HepG2 (cell line): Measurements from ENCODE around the gene SNAPC4. TPM values are rescaled to one million over a fixed set of nuclear protein-coding genes. Genes with fewer than 3 reads are reported as not detected.

ENCODE experiments used
- AKNA ChIP-seq: sonication (generic); formaldehyde crosslinking; IDR thresholded peaks from 2 replicates; pipeline ENCODE4 v1.4.0; 2020; ENCODE audit warnings: missing genetic modification reagents, borderline replicate concordance
- ETV5 ChIP-seq: IDR thresholded peaks from 2 replicates; pipeline ENCODE4 v1.6.1; 2018; ENCODE audit warnings: missing biosample characterization, missing genetic modification reagents, inconsistent platforms, borderline replicate concordance
- FOXP1 ChIP-seq, 2 experiments: fragments of 450-650 bp in 1 of 2; IDR thresholded peaks; 2 replicates each; pipeline ENCODE4 v1.6.1; 2017 to 2018; ENCODE audit warnings: antibody characterized with exemption in 1 of 2
- IKZF4 ChIP-seq: sonication (generic); formaldehyde crosslinking; IDR thresholded peaks from 2 replicates; pipeline ENCODE4 v1.5.1; 2020; ENCODE audit warnings: borderline replicate concordance, mild to moderate bottlenecking, low read depth, missing genetic modification reagents; ENCODE audit errors: not compliant biosample characterization
- ISL2 ChIP-seq: sonication (generic); formaldehyde crosslinking; IDR thresholded peaks from 2 replicates; pipeline ENCODE4 v1.5.0; 2020; ENCODE audit warnings: missing genetic modification reagents
- NKX3-1 ChIP-seq: sonication (generic); formaldehyde crosslinking; IDR thresholded peaks from 2 replicates; pipeline ENCODE4 v1.5.0; 2020; ENCODE audit warnings: missing genetic modification reagents
- NR2F1 ChIP-seq, 2 experiments: fragments of 450-650 bp in 1 of 2; formaldehyde crosslinking in 1 of 2; IDR thresholded peaks; 2 replicates each; pipeline versions ENCODE4 v1.5.0 to v1.6.1; 2016 to 2020; ENCODE audit warnings: mild to moderate bottlenecking in 1 of 2, missing compliant biosample characterization in 1 of 2, missing genetic modification reagents in 1 of 2, moderate library complexity in 1 of 2
- ZFP41 ChIP-seq: sonication (generic); formaldehyde crosslinking; IDR thresholded peaks from 2 replicates; pipeline ENCODE4 v1.4.0; 2020; ENCODE audit warnings: mild to moderate bottlenecking, missing genetic modification reagents, borderline replicate concordance
- ZFP91 ChIP-seq: sonication (generic); formaldehyde crosslinking; IDR thresholded peaks from 2 replicates; pipeline ENCODE4 v1.9.0; 2022; ENCODE audit warnings: missing genetic modification reagents, mild to moderate bottlenecking, borderline replicate concordance
- ZNF251 ChIP-seq: sonication (generic); formaldehyde crosslinking; IDR thresholded peaks from 2 replicates; pipeline ENCODE4 v1.9.0; 2021; ENCODE audit warnings: mild to moderate bottlenecking, missing genetic modification reagents
- ZNF331 ChIP-seq: sonication (generic); formaldehyde crosslinking; IDR thresholded peaks from 2 replicates; pipeline ENCODE4 v1.4.0; 2020; ENCODE audit warnings: missing genetic modification reagents
- ZNF407 ChIP-seq: sonication (generic); formaldehyde crosslinking; IDR thresholded peaks from one replicate; pipeline ENCODE4 v1.5.1; 2020; ENCODE audit warnings: mild to moderate bottlenecking, missing genetic modification reagents; ENCODE audit errors: not compliant biosample characterization
- polyA plus RNA-seq, 8 experiments: library from polyadenylated mRNA; depleted of rRNA in 3 of 8; stranded (reverse) in 7 of 8; unstranded in 1 of 8; fragments of >200 nt; fragmentation: Illumina TruSeq in 4 of 8; extraction: Trizol in 4 of 8; gene quantifications; 2 replicates each; pipeline versions ENCODE4 v1.2.1 to v1.2.3, GENCODE V29; 2011 to 2016; ENCODE audit warnings: low read depth in 4 of 8, missing spikeins in 1 of 8, mixed read lengths in 1 of 8; ENCODE audit not compliant: insufficient read depth in 1 of 8
- total RNA-seq, 5 experiments: library from RNA; depleted of rRNA; stranded (reverse); fragments of >200 nt; fragmentation: Illumina TruSeq; extraction: Trizol; gene quantifications; 2 replicates each; pipeline ENCODE4 v1.2.3, GENCODE V29; 2016; ENCODE audit warnings: low read depth in 1 of 5

SNAPC4 gene
- total and polyA plus RNA-seq, 2 of the 13 experiments (the other 11 are each of a cell fraction or from before 2014, with no cell fraction given), result 2.0 to 6.0 TPM

GRCh38 chr9:136372561-136373299 lies 27.2 kb downstream of the SNAPC4 start (continued):
- TF ChIP-seq ZFP41 (CRISPR knock-in tag), result no peak
- no peak; the same call in 1 of the 2 replicates for TF ChIP-seq ETV5 (CRISPR knock-in tag)
- TF ChIP-seq ZNF331 (CRISPR knock-in tag), result peak; percentile 67; the same call in 1 of the 2 replicates
- no peak for TF ChIP-seq AKNA (CRISPR knock-in tag)
- TF ChIP-seq ZNF407 (CRISPR knock-in tag), result no peak
- no peak for TF ChIP-seq FOXP1 (IDR thresholded peaks at IDR 0.05)
- TF ChIP-seq FOXP1 (CRISPR knock-in tag; IDR thresholded peaks at IDR 0.05), result no peak
- 0 out of 4 replicates have a peak, but pooled peaks of 1 of the 2 experiments have one; percentile 10 for TF ChIP-seq NR2F1 (CRISPR knock-in tag; IDR thresholded peaks at IDR 0.05)
- TF ChIP-seq ZNF251 (CRISPR knock-in tag), result no peak
- TF ChIP-seq ZFP91 (CRISPR knock-in tag), result peak; percentile 64; the same call in 1 of the 2 replicates
- TF ChIP-seq ISL2 (CRISPR knock-in tag), result peak; percentile 45; the same call in 1 of the 2 replicates
- TF ChIP-seq NKX3-1 (CRISPR knock-in tag), result no peak
- no peak for TF ChIP-seq IKZF4
